DOHH2 (cell line): ENCODE data around the gene ELAVL3.

ENCODE experiments used
- H3F3A ChIP-seq: fragments of 200-600 bp; sonication (generic), shearing (Covaris generic); 2 replicates; pipeline ENCODE4 v1.6.0; 2016; ENCODE audit warnings: antibody characterized with exemption, mild to moderate bottlenecking; ENCODE audit not compliant: control insufficient read depth, insufficient read depth
- H3K27ac ChIP-seq: fragments of 200-600 bp; sonication (generic); 2 replicates; pipeline ENCODE4 v1.5.1; 2014; ENCODE audit warnings: low read depth, mild to moderate bottlenecking, low read length, moderate library complexity
- H3K27me3 ChIP-seq: fragments of 200-600 bp; sonication (generic); 2 replicates; pipeline ENCODE4 v1.6.1; 2014; ENCODE audit warnings: mild to moderate bottlenecking, low read length, mixed read lengths; ENCODE audit not compliant: control insufficient read depth
- H3K36me3 ChIP-seq: fragments of 200-600 bp; sonication (generic); 2 replicates; pipeline ENCODE4 v1.6.1; 2014; ENCODE audit warnings: mild to moderate bottlenecking, low read length, moderate library complexity, mixed read lengths; ENCODE audit not compliant: control insufficient read depth
- H3K4me1 ChIP-seq: fragments of 200-600 bp; sonication (generic); 2 replicates; pipeline ENCODE4 v1.6.1; 2014; ENCODE audit warnings: mild to moderate bottlenecking, low read length, mixed read lengths; ENCODE audit not compliant: control insufficient read depth
- H3K4me2 ChIP-seq: fragments of 200-600 bp; sonication (generic); 2 replicates; pipeline ENCODE4 v1.6.0; 2014; ENCODE audit warnings: mild to moderate bottlenecking, low read length, moderate library complexity
- H3K4me3 ChIP-seq: fragments of 200-600 bp; sonication (generic); 2 replicates; pipeline ENCODE4 v1.5.1; 2014; ENCODE audit warnings: mild to moderate bottlenecking, low read length, mixed read lengths
- H3K79me2 ChIP-seq: fragments of 200-600 bp; sonication (generic); 2 replicates; pipeline ENCODE4 v1.6.1; 2014; ENCODE audit warnings: mild to moderate bottlenecking, low read length, mixed read lengths; ENCODE audit not compliant: control insufficient read depth
- H3K9me2 ChIP-seq: fragments of 200-600 bp; sonication (generic); replicated peaks from 2 replicates; pipeline ENCODE4 v1.6.1; 2014; ENCODE audit warnings: mild to moderate bottlenecking, low read length, mixed read lengths; ENCODE audit not compliant: control insufficient read depth
- H3K9me3 ChIP-seq: fragments of 200-600 bp; sonication (generic); 2 replicates; pipeline ENCODE4 v1.6.1; 2014; ENCODE audit warnings: antibody characterized with exemption, low read length, mixed read lengths; ENCODE audit not compliant: control insufficient read depth, insufficient read depth
- H4K20me1 ChIP-seq: fragments of 200-600 bp; sonication (generic); 2 replicates; pipeline ENCODE4 v1.6.0; 2014; ENCODE audit warnings: low read depth, mild to moderate bottlenecking, antibody characterized with exemption, low read length, moderate library complexity; ENCODE audit not compliant: control insufficient read depth, insufficient read depth
- CTCF ChIP-seq: fragments of 200-600 bp; sonication (generic); IDR thresholded peaks from one replicate; pipeline ENCODE4 v1.5.1; 2014; ENCODE audit warnings: antibody characterized with exemption, mild to moderate bottlenecking, low read depth, low read length; ENCODE audit not compliant: poor library complexity, severe bottlenecking
- EZH2phosphoT487 ChIP-seq: fragments of 200-600 bp; sonication (generic); IDR thresholded peaks from 2 replicates; pipeline ENCODE4 v1.6.1; 2017; ENCODE audit warnings: borderline replicate concordance, mild to moderate bottlenecking, antibody characterized with exemption, low read length, moderate library complexity, mixed read lengths

ELAVL3 gene

GRCh38 chr19:11405846-11406643 is 74.8 kb downstream of the ELAVL3 start:
- no peak overlapping the region for H3K27ac ChIP-seq
- H3K4me2 ChIP-seq = no peak overlapping the region
- H3K4me3 ChIP-seq = no peak overlapping the region

GRCh38 chr19:11404588-11405222 is 76.1 kb downstream of the ELAVL3 start:
- no peaks in the 10 kb centered on the region for H3K9me2 ChIP-seq
- H3K36me3 ChIP-seq = no peaks in the 10 kb centered on the region
- no peak overlapping the region for H3K27ac ChIP-seq
- TF ChIP-seq CTCF = no peak
- TF ChIP-seq EZH2phosphoT487 = no peak
- no peaks in the 10 kb centered on the region for H3K27me3 ChIP-seq
- H3K79me2 ChIP-seq = no peaks in the 10 kb centered on the region
- H3K4me2 ChIP-seq = no peak overlapping the region
- no peaks in the 10 kb centered on the region for H3F3A ChIP-seq
- H3K4me1 ChIP-seq = no peaks in the 10 kb centered on the region
- no peak overlapping the region for H3K4me3 ChIP-seq
- H3K9me3 ChIP-seq = no peaks in the 10 kb centered on the region
- no peaks in the 10 kb centered on the region for H4K20me1 ChIP-seq

More at GRCh38 chr19:11405846-11406643, 74.8 kb downstream of the ELAVL3 start:
- Histone ChIP-seq H3K36me3 (no peaks in the 10 kb centered on the region), H3K79me2 (no peaks in the 10 kb centered on the region), H3K9me2 (no peaks in the 10 kb centered on the region), H3K9me3 (no peaks in the 10 kb centered on the region), H3K27me3 (no peaks in the 10 kb centered on the region), H4K20me1 (no peaks in the 10 kb centered on the region), H3F3A (no peaks in the 10 kb centered on the region), H3K4me1 (no peaks in the 10 kb centered on the region)
- TF ChIP-seq CTCF (peak; percentile 43), EZH2phosphoT487 (no peak)

GRCh38 chr19:11401808-11402543 is 78.9 kb downstream of the ELAVL3 start:
- no peaks in the 10 kb centered on the region for H3K4me1 ChIP-seq

More at GRCh38 chr19:11401808-11402543, 78.9 kb downstream of the ELAVL3 start:
- Histone ChIP-seq H3K36me3 (no peaks in the 10 kb centered on the region), H3K4me3 (no peak overlapping the region), H4K20me1 (no peaks in the 10 kb centered on the region), H3K9me3 (no peaks in the 10 kb centered on the region), H3K27me3 (no peaks in the 10 kb centered on the region), H3K9me2 (no peaks in the 10 kb centered on the region), H3K4me2 (no peak overlapping the region), H3F3A (no peaks in the 10 kb centered on the region), H3K27ac (no peak overlapping the region), H3K79me2 (no peaks in the 10 kb centered on the region)
- no peak for TF ChIP-seq EZH2phosphoT487
- no peak for TF ChIP-seq CTCF
